HepG2 (cell line): ENCODE data around the gene RNLS. TPM values are rescaled to one million over a fixed set of nuclear protein-coding genes. Genes with fewer than 3 reads are reported as not detected.

Experiments
- ATAC-seq: fragments of 200-7000 bp; cut with Tn5 transposase; 3 replicates; pipeline ENCODE4 v1.9.1; 2020; ENCODE audit warnings: mild to moderate bottlenecking, moderate library complexity
- BruUV-seq: library from RNA; stranded (reverse); fragments of 400-500 nt; replicated peaks from 2 replicates; lab custom pipeline; 2021; lab: Mats Ljungman, UMichigan
- CTCF ChIA-PET: fragments of 300-600 bp; formaldehyde crosslinking; extraction: SDS; loops from one replicate; lab custom pipeline; 2021; ENCODE audit warnings: low total read pairs, inconsistent platforms, low intra/inter-chr PET ratio; lab: Yijun Ruan, JAX
- POLR2A ChIA-PET: fragments of 350-600 bp; sonication (Branson Sonifier 250); formaldehyde crosslinking; loops from one replicate; lab custom pipeline; 2020; ENCODE audit warnings: antibody characterized with exemption, inconsistent platforms; lab: Yijun Ruan, JAX
- DNase-seq: peaks from one replicate; pipeline ENCODE4 v3.0.0-alpha.2; 2015; ENCODE audit warnings: low spot score
- FAIRE-seq: peaks from 3 replicates; lab custom pipeline; 2011; peaks lifted over from hg19 to GRCh38; lab: Jason Lieb, UNC
- H2AFZ ChIP-seq: one replicate; pipeline ENCODE4 v1.6.1; 2011; ENCODE audit warnings: low read length, inconsistent platforms
- H3K27ac ChIP-seq: fragments of 300-600 bp; 3 replicates; pipeline ENCODE4 v1.8.0; 2011; ENCODE audit warnings: mixed run types, mild to moderate bottlenecking, mixed read lengths, low read length, inconsistent platforms; ENCODE audit not compliant: insufficient read depth; ENCODE audit errors: extremely low read length
- H3K27me3 ChIP-seq, 2 experiments: fragments of 200-600 bp in 1 of 2; 2 replicates in 1 of 2; 3 replicates in 1 of 2; pipeline versions ENCODE4 v1.6.0 to v1.8.0; 2011; ENCODE audit warnings: low read length in 2 of 2, mild to moderate bottlenecking in 2 of 2, moderate library complexity in 2 of 2, inconsistent platforms in 1 of 2; ENCODE audit not compliant: insufficient read depth in 2 of 2, control insufficient read depth in 1 of 2
- H3K36me3 ChIP-seq, 2 experiments: fragments of 200-600 bp in 1 of 2; replicated peaks in 1 of 2; 2 replicates in 1 of 2; 3 replicates in 1 of 2; pipeline versions ENCODE4 v1.5.1 to v1.8.0; 2011; ENCODE audit warnings: low read length in 2 of 2, inconsistent platforms in 1 of 2; ENCODE audit not compliant: insufficient read depth in 2 of 2, control insufficient read depth in 1 of 2
- H3K4me1 ChIP-seq: 2 replicates; pipeline ENCODE4 v1.5.1; 2012; ENCODE audit warnings: low read length, inconsistent platforms; ENCODE audit not compliant: insufficient read depth
- H3K4me2 ChIP-seq: 2 replicates; pipeline ENCODE4 v1.6.0; 2011; ENCODE audit warnings: low read depth, low read length, inconsistent platforms
- H3K4me3 ChIP-seq, 3 experiments: fragments of 200-600 bp in 1 of 3; sonication (generic), shearing (Covaris generic) in 1 of 3; replicated peaks in 1 of 3; 2 replicates each; pipeline ENCODE4 v1.5.1; 2011 to 2016; ENCODE audit warnings: low read length in 3 of 3, inconsistent platforms in 2 of 3, low read depth in 2 of 3, mild to moderate bottlenecking in 2 of 3, control low read depth in 1 of 3, mixed read lengths in 1 of 3; ENCODE audit not compliant: insufficient read depth in 1 of 3
- H3K79me2 ChIP-seq: one replicate; pipeline ENCODE4 v1.6.1; 2011; ENCODE audit warnings: low read length, inconsistent platforms; ENCODE audit not compliant: insufficient read depth
- H3K9ac ChIP-seq: 2 replicates; pipeline ENCODE4 v1.6.0; 2011; ENCODE audit warnings: mild to moderate bottlenecking, low read depth, low read length, inconsistent platforms; ENCODE audit not compliant: insufficient read depth
- H3K9me3 ChIP-seq: 2 replicates; pipeline ENCODE4 v1.5.1; 2012; ENCODE audit warnings: mild to moderate bottlenecking, low read length
- H4K20me1 ChIP-seq: 2 replicates; pipeline ENCODE4 v1.6.0; 2011; ENCODE audit warnings: inconsistent platforms, mild to moderate bottlenecking, low read length, moderate library complexity; ENCODE audit not compliant: insufficient read depth
- FOXJ3 ChIP-seq: sonication (generic); formaldehyde crosslinking; IDR thresholded peaks from 2 replicates; pipeline ENCODE4 v1.4.0; 2020; ENCODE audit warnings: missing genetic modification reagents, mild to moderate bottlenecking, borderline replicate concordance
- IRX3 ChIP-seq: sonication (generic); formaldehyde crosslinking; IDR thresholded peaks from 2 replicates; pipeline ENCODE4 v1.8.1; 2023; ENCODE audit warnings: mild to moderate bottlenecking, low read depth, missing genetic modification reagents, borderline replicate concordance
- RBFOX2 ChIP-seq: fragments of 200-400 bp; formaldehyde crosslinking; IDR thresholded peaks from 2 replicates; pipeline ENCODE4 v1.6.1; 2017; ENCODE audit warnings: low read depth, mild to moderate bottlenecking, low read length
- SKIL ChIP-seq: sonication (generic); formaldehyde crosslinking; IDR thresholded peaks from 2 replicates; pipeline ENCODE4 v1.8.0; 2022; ENCODE audit warnings: missing genetic modification reagents, mild to moderate bottlenecking, moderate library complexity, borderline replicate concordance
- WIZ ChIP-seq: sonication (generic); formaldehyde crosslinking; IDR thresholded peaks from 2 replicates; pipeline ENCODE4 v1.5.1; 2020; ENCODE audit warnings: mild to moderate bottlenecking, missing genetic modification reagents
- ZFAT ChIP-seq: sonication (generic); formaldehyde crosslinking; conservative IDR thresholded peaks from 2 replicates; pipeline ENCODE4 v1.8.1; 2023; ENCODE audit warnings: missing genetic modification reagents, inconsistent platforms
- ZNF790 ChIP-seq: sonication (generic); formaldehyde crosslinking; IDR thresholded peaks from 2 replicates; pipeline ENCODE4 v1.8.0; 2022; ENCODE audit warnings: missing genetic modification reagents, mild to moderate bottlenecking, borderline replicate concordance
- ZSCAN12 ChIP-seq: sonication (generic); formaldehyde crosslinking; IDR thresholded peaks from 2 replicates; pipeline ENCODE4 v1.9.0; 2021; ENCODE audit warnings: mild to moderate bottlenecking, missing genetic modification reagents
- ZZZ3 ChIP-seq: sonication (generic); formaldehyde crosslinking; IDR thresholded peaks from 2 replicates; pipeline ENCODE4 v1.4.0; 2020; ENCODE audit warnings: missing genetic modification reagents, mild to moderate bottlenecking, borderline replicate concordance
- WGBS: methylation state at CpG from one replicate; pipeline ENCODE4 v1.1.6; 2017; ENCODE audit warnings: low lambda C conversion rate; 5-methylcytosine and 5-hydroxymethylcytosine counted together
- in situ Hi-C: cut with HindIII; loops from 2 replicates; pipeline ENCODE4 v1.10.0; 2017; ENCODE audit warnings: low pct_unique_long_range_greater_than_20kb; ENCODE audit not compliant: extremely low pct_ligation_motif_present
- intact Hi-C: fragments of 100-400 bp; cut with micrococcal nuclease; formaldehyde crosslinking; loops from one replicate; pipeline ENCODE4 v1.10.0; 2022; ENCODE audit not compliant: unreplicated experiment
- polyA plus RNA-seq, 8 experiments: library from polyadenylated mRNA; depleted of rRNA in 3 of 8; stranded (reverse) in 7 of 8; unstranded in 1 of 8; fragments of >200 nt; fragmentation: Illumina TruSeq in 4 of 8; extraction: Trizol in 4 of 8; gene quantifications; 2 replicates each; pipeline versions ENCODE4 v1.2.1 to v1.2.3, GENCODE V29; 2011 to 2016; ENCODE audit warnings: low read depth in 4 of 8, missing spikeins in 1 of 8, mixed read lengths in 1 of 8; ENCODE audit not compliant: insufficient read depth in 1 of 8
- total RNA-seq, 5 experiments: library from RNA; depleted of rRNA; stranded (reverse); fragments of >200 nt; fragmentation: Illumina TruSeq; extraction: Trizol; gene quantifications; 2 replicates each; pipeline ENCODE4 v1.2.3, GENCODE V29; 2016; ENCODE audit warnings: low read depth in 1 of 5
- TF ChIP-seq, protein P1 (sequence below): IDR thresholded peaks from 2 replicates; pipeline ENCODE4 v1.6.1; 2016; ENCODE audit warnings: missing biosample characterization, missing genetic modification reagents, low read depth
- TF ChIP-seq, protein P2 (sequence below): sonication (generic); formaldehyde crosslinking; IDR thresholded peaks from 2 replicates; pipeline ENCODE4 v1.8.1; 2023; ENCODE audit warnings: missing genetic modification reagents, inconsistent platforms, borderline replicate concordance

Gene RNLS
- total and polyA plus RNA-seq, 2 of the 13 experiments (the other 11 are each of a cell fraction or from before 2014, with no cell fraction given) = not detected

DNA sequence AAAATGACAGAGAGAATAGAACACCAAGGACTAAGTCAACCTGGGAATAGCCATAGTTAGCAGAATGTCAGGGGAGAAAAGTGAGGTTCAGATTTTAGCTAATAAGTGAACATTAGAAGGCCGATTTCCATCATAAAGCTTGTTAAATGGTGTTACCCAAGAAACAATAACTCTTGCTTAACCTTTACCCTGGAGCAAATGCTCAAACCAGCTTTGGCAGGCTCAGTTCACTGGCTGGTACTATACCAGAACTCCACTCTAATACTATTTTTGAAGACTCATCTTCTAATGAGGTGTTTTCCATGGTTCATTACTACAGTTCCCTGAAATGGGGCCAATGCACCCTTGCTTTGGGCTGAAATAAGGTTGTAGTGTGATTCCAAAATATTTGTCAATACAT is 61.3 kb downstream of the RNLS start:
- H4K20me1 ChIP-seq = no peaks in the 10 kb centered on the region
- ATAC-seq = no peak
- H3K4me3 ChIP-seq = no peak overlapping the region
- WGBS = 8% methylated on average over 1 of the region's 1 CpG
- no TSS peak for BruUV-seq
- in situ Hi-C loops = no loop called here
- H3K27ac ChIP-seq = no peak overlapping the region
- no peak overlapping the region for H3K9ac ChIP-seq
- H2AFZ ChIP-seq = no peak overlapping the region
- TF ChIP-seq SKIL (CRISPR knock-in tag) (no peak), IRX3 (CRISPR knock-in tag) (no peak)
- TF ChIP-seq, all 625 proteins: peak for 0
- ChIA-PET CTCF (no interaction called here), POLR2A (no interaction called here)
- Histone ChIP-seq H3K79me2 (no peaks in the 10 kb centered on the region), H3K27me3 (no peaks in the 10 kb centered on the region; a peak in 1 of 5 replicates), H3K9me3 (no peaks in the 10 kb centered on the region), H3K36me3 (no peaks in the 10 kb centered on the region), H3K4me1 (no peaks in the 10 kb centered on the region), H3K4me2 (no peak overlapping the region)
- DNase-seq (no peak), FAIRE-seq (no peak)
- intact Hi-C loops = no loop called here

DNA sequence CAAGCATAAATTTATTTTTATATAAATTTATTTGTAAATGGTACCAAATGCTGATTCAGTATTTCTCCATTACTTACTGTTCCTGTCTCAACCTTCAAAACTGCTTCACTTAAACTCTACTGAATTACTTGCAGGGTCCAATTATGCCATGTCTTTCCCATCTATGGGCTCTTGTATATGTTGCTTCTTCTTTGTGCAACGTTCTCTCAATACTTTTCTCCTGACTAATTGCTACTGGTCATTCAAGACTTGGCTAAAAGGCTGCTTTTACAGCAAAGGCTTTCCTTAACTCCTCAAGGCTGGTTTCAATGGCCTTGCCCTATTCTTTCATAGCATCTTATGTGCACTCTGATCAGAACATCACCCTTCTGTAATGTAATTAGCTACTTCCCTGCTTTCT is 67.9 kb downstream of the RNLS start:
- no TSS peak for BruUV-seq
- Histone ChIP-seq H4K20me1 (no peaks in the 10 kb centered on the region), H3K27me3 (no peaks in the 10 kb centered on the region; a peak in 1 of 5 replicates), H3K9me3 (no peaks in the 10 kb centered on the region), H3K27ac (no peak overlapping the region), H3K36me3 (no peaks in the 10 kb centered on the region), H3K4me3 (no peak overlapping the region), H3K9ac (no peak overlapping the region), H3K79me2 (no peaks in the 10 kb centered on the region), H2AFZ (no peak overlapping the region), H3K4me2 (no peak overlapping the region), H3K4me1 (no peaks in the 10 kb centered on the region)
- ChIA-PET POLR2A (no interaction called here), CTCF (no interaction called here)
- in situ Hi-C loops (no loop called here), intact Hi-C loops (no loop called here)
- 0% methylated on average over 1 of the region's 1 CpG for WGBS
- ATAC-seq (no peak), FAIRE-seq (no peak), DNase-seq (no peak)
- no peak for TF ChIP-seq RBFOX2
- TF ChIP-seq ZNF790 (CRISPR knock-in tag) = no peak
- TF ChIP-seq, protein P1, sequence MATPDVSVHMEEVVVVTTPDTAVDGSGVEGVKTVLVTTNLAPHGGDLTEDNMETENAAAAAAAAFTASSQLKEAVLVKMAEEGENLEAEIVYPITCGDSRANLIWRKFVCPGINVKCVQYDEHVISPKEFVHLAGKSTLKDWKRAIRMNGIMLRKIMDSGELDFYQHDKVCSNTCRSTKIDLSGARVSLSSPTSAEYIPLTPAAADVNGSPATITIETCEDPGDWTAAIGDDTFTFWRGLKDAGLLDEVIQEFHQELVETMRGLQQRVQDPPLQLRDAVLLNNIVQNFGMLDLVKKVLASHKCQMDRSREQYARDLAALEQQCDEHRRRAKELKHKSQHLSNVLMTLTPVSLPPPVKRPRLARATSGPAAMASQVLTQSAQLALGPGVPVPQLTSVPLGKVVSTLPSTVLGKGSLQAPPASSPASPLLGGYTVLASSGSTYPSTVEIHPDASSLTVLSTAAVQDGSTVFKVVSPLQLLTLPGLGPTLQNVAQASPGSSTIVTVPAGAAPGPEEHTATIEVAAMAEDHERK (CRISPR knock-in tag) = no peak
- no peak for TF ChIP-seq ZFAT (CRISPR knock-in tag)
- TF ChIP-seq FOXJ3 (CRISPR knock-in tag) = no peak
- no peak for TF ChIP-seq ZSCAN12 (CRISPR knock-in tag)
- TF ChIP-seq ZZZ3 (CRISPR knock-in tag) = no peak
- TF ChIP-seq, protein P2, sequence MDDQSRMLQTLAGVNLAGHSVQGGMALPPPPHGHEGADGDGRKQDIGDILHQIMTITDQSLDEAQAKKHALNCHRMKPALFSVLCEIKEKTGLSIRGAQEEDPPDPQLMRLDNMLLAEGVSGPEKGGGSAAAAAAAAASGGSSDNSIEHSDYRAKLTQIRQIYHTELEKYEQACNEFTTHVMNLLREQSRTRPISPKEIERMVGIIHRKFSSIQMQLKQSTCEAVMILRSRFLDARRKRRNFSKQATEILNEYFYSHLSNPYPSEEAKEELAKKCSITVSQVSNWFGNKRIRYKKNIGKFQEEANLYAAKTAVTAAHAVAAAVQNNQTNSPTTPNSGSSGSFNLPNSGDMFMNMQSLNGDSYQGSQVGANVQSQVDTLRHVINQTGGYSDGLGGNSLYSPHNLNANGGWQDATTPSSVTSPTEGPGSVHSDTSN (CRISPR knock-in tag) = no peak
- TF ChIP-seq WIZ (CRISPR knock-in tag) = no peak
